PFSK-1 (cell line): ENCODE measurements around the gene NYAP1.

Source experiments
- POLR2AphosphoS5 ChIP-seq: IDR thresholded peaks from 2 replicates; pipeline ENCODE4 v1.6.1; 2012; ENCODE audit warnings: low read depth, mild to moderate bottlenecking, control low read depth, low read length, moderate library complexity
- REST ChIP-seq, 2 experiments: IDR thresholded peaks; 2 replicates each; pipeline versions ENCODE4 v1.6.1 to v1.8.0; 2011 to 2012; ENCODE audit warnings: low read depth in 2 of 2, low read length in 2 of 2, control low read depth in 1 of 2, inconsistent platforms in 1 of 2, mild to moderate bottlenecking in 1 of 2, moderate library complexity in 1 of 2; ENCODE audit not compliant: insufficient read depth in 1 of 2
- SIN3A ChIP-seq: IDR thresholded peaks from 2 replicates; pipeline ENCODE4 v1.6.1; 2012; ENCODE audit warnings: mild to moderate bottlenecking, low read length, moderate library complexity, borderline replicate concordance; ENCODE audit not compliant: insufficient read depth

- TF ChIP-seq POLR2AphosphoS5 (no peak), REST (IDR thresholded peaks at IDR 0.05; ENCODE audit: insufficient read depth in 1 of 2, low read depth in 2 of 2, low read length in 2 of 2) (no peak), SIN3A (no peak)
These were observed 16.8 kb upstream of the NYAP1 start for GRCh38 chr7:100466653-100467605.
